Ovary (tissue), 3 donors: ENCODE results near the gene NDUFC2.

Source experiments
- CTCF ChIP-seq, 3 donors: fragments of 450-650 bp in 2 of 3; fragments of 200-600 bp in 1 of 3; IDR thresholded peaks; one replicate each; pipeline versions ENCODE4 v1.5.1 to v1.8.0; 2016 to 2022; ENCODE audit warnings: antibody characterized with exemption in 3 of 3, mild to moderate bottlenecking in 1 of 3
- POLR2A ChIP-seq: fragments of 450-650 bp; IDR thresholded peaks from one replicate; pipeline ENCODE4 v1.6.1; 2017; ENCODE audit warnings: antibody characterized with exemption, mild to moderate bottlenecking, moderate library complexity
- donor health status: DM: no; HTN: no; CAD: no.

- TF ChIP-seq POLR2A (no peak), CTCF (IDR thresholded peaks at IDR 0.05) (no peak)
Observed at GRCh38 chr11:78041843-78042440, 37.7 kb downstream of the NDUFC2 start.
